Measurements from ENCODE around the gene CD81. TPM values are rescaled to one million over a fixed set of nuclear protein-coding genes. Genes with fewer than 3 reads are reported as not detected.

CD81 gene
- total RNA-seq, 1 experiment from 2014 or later: 194 TPM

DNA sequence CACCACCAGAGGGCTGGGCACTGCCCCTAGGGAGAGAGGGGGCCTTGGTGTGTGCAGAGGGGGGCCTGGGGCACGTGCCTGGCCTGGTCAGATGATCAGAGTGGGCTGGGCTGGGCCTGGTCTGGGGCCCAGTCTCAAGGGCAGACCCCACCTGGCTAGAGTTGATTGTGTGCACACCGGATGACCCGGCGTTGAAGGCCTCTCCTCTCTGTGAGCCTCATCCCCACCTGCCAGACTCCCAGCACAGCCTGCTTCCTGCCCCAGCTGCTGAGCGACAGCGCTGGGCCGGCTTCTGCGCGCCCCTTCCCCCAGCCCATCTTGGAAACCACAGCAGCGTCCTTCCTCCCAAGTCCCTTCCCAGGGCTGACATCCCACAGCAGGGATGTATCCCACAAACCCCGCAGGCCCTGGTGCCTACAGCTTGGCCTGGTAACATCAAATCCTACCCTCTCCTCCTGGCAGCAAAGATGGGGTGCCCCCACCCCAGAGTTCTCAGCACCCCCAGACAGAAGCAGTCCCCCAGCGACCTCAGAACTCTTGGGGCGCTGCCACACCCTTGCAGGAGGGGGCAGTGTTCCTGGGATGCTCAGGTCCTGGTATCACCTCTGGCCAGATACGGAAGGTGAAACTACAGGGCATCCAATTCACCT, 12.4 kb downstream of the CD81 start:
- Histone ChIP-seq H3K4me1 (ENCODE audit: insufficient read depth, low read length, poor library complexity, severe bottlenecking) (no peaks in the 10 kb centered on the region), H3K36me3 (ENCODE audit: insufficient read depth, low read length, poor library complexity, severe bottlenecking) (no peaks in the 10 kb centered on the region), H3K4me3 (ENCODE audit: low read depth, low read length, poor library complexity, severe bottlenecking) (no peak overlapping the region), H3K27ac (ENCODE audit: low read depth, low read length, poor library complexity, severe bottlenecking) (no peak overlapping the region), H3K9me3 (ENCODE audit: low read depth, low read length, poor library complexity, severe bottlenecking) (no peaks in the 10 kb centered on the region), H3K27me3 (replicated peaks; ENCODE audit: insufficient read depth, low read depth, low read length, poor library complexity) (no peaks in the 10 kb centered on the region)
- no TSS peak for BruUV-seq (replicated peaks)
- intact Hi-C loops (cut with micrococcal nuclease; ENCODE audit: unreplicated experiment): no loop called here
- POLR2A ChIA-PET (ENCODE audit: low non-redundant PET): no interaction called here
- DNase-seq (ENCODE audit: low spot score): no peak
- CTCF ChIA-PET: no interaction called here
- TF ChIP-seq EZH2 (IDR thresholded peaks at IDR 0.05; ENCODE audit: borderline replicate concordance, low read depth, low read length, poor library complexity, severe bottlenecking): no peak
- TF ChIP-seq, protein P1, sequence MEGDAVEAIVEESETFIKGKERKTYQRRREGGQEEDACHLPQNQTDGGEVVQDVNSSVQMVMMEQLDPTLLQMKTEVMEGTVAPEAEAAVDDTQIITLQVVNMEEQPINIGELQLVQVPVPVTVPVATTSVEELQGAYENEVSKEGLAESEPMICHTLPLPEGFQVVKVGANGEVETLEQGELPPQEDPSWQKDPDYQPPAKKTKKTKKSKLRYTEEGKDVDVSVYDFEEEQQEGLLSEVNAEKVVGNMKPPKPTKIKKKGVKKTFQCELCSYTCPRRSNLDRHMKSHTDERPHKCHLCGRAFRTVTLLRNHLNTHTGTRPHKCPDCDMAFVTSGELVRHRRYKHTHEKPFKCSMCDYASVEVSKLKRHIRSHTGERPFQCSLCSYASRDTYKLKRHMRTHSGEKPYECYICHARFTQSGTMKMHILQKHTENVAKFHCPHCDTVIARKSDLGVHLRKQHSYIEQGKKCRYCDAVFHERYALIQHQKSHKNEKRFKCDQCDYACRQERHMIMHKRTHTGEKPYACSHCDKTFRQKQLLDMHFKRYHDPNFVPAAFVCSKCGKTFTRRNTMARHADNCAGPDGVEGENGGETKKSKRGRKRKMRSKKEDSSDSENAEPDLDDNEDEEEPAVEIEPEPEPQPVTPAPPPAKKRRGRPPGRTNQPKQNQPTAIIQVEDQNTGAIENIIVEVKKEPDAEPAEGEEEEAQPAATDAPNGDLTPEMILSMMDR (conservative IDR thresholded peaks at IDR 0.05; ENCODE audit: low read depth, low read length): 0 out of 2 replicates have a peak, but pooled peaks have one; percentile 3

DNA sequence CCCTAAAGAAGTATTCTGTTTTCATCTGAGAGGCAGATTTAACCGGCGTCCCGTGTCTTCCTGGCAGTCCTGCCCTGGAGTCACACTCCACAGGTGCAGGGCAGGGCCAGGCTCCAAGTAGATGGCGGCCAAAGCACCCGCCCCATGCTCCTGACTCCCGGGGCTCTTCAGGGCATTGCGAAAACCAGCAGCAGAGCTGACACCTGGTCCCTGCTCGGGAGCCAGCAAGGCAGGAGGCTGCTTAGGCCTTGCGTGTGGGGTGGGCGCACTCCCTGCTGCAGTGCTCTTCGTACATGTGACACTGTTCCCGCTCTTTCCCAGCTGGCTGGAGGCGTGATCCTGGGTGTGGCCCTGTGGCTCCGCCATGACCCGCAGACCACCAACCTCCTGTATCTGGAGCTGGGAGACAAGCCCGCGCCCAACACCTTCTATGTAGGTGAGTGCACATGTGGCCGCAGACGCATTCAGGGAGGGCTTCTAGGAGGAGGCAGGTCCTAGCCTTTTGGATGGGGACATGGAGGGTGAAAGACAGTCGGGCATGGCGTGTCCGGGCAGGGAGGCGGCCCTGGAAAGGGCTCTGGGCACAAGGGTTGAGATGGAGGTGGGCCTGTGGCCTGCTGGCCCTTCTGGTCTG, 13.1 kb downstream of the CD81 start:
- H3K4me3 ChIP-seq (ENCODE audit: low read depth, low read length, poor library complexity, severe bottlenecking): no peak overlapping the region
- intact Hi-C loops (cut with micrococcal nuclease; ENCODE audit: unreplicated experiment): no loop called here
- no peak for DNase-seq (ENCODE audit: low spot score)
- no peaks in the 10 kb centered on the region for H3K27me3 ChIP-seq (replicated peaks; ENCODE audit: insufficient read depth, low read depth, low read length, poor library complexity)
- no peaks in the 10 kb centered on the region for H3K36me3 ChIP-seq (ENCODE audit: insufficient read depth, low read length, poor library complexity, severe bottlenecking)
- H3K27ac ChIP-seq (ENCODE audit: low read depth, low read length, poor library complexity, severe bottlenecking): no peak overlapping the region
- no peaks in the 10 kb centered on the region for H3K4me1 ChIP-seq (ENCODE audit: insufficient read depth, low read length, poor library complexity, severe bottlenecking)
- ChIA-PET POLR2A (ENCODE audit: low non-redundant PET) (no interaction called here), CTCF (interaction anchor here (0.6 kb wide), 1 partner anchor 53 kb away, joined by 14 read pairs; no protein-coding TSS in a partner anchor)
- H3K9me3 ChIP-seq (ENCODE audit: low read depth, low read length, poor library complexity, severe bottlenecking): no peaks in the 10 kb centered on the region
- TF ChIP-seq, protein P1 (conservative IDR thresholded peaks at IDR 0.05; ENCODE audit: low read depth, low read length): no peak
- no peak for TF ChIP-seq EZH2 (IDR thresholded peaks at IDR 0.05; ENCODE audit: borderline replicate concordance, low read depth, low read length, poor library complexity, severe bottlenecking)
- BruUV-seq (replicated peaks): no TSS peak

DNA sequence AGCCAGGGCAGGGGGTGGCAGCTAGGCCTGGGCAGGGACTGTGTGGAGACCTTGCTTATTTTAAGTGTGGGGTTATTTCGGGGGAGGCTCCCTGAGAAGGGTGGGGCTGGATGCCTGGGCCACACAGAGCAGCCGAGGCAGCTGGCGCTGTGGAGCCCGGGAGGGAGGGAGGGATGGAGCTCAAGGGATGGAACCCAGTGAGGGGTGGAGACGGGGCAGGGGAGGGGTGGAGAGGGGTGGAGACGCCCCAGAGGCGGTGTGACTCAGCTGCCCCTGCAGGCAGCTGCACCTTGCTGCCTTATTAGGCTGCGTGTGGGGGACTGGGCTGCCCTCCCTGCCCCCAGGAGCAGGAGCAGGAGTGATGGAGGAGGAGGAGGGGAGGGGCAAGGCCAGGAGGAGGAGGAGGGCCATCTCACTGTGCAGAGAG, 13.6 kb downstream of the CD81 start:
- Histone ChIP-seq H3K27me3 (replicated peaks; ENCODE audit: insufficient read depth, low read depth, low read length, poor library complexity) (no peaks in the 10 kb centered on the region), H3K9me3 (ENCODE audit: low read depth, low read length, poor library complexity, severe bottlenecking) (no peaks in the 10 kb centered on the region), H3K36me3 (ENCODE audit: insufficient read depth, low read length, poor library complexity, severe bottlenecking) (no peaks in the 10 kb centered on the region), H3K4me1 (ENCODE audit: insufficient read depth, low read length, poor library complexity, severe bottlenecking) (no peaks in the 10 kb centered on the region), H3K27ac (ENCODE audit: low read depth, low read length, poor library complexity, severe bottlenecking) (no peak overlapping the region), H3K4me3 (ENCODE audit: low read depth, low read length, poor library complexity, severe bottlenecking) (no peak overlapping the region)
- no TSS peak for BruUV-seq (replicated peaks)
- POLR2A ChIA-PET (ENCODE audit: low non-redundant PET): no interaction called here
- no peak for TF ChIP-seq EZH2 (IDR thresholded peaks at IDR 0.05; ENCODE audit: borderline replicate concordance, low read depth, low read length, poor library complexity, severe bottlenecking)
- TF ChIP-seq, protein P1 (conservative IDR thresholded peaks at IDR 0.05; ENCODE audit: low read depth, low read length): no peak
- DNase-seq (ENCODE audit: low spot score): peak; percentile 37
- intact Hi-C loops (cut with micrococcal nuclease; ENCODE audit: unreplicated experiment): no loop called here
- CTCF ChIA-PET: interaction anchor here (0.6 kb wide), 1 partner anchor 54 kb away, joined by 14 read pairs; no protein-coding TSS in a partner anchor

All from A673 (cell line).